CD4-positive, alpha-beta T cell treated with Interleukin-4 for 4 hours (primary cell): ENCODE results near the gene IRF3.
A peak's percentile ranks its signal among the peaks of the same experiment; 100 is the strongest.
"Not testable (repeated sequence)": the region's sequence is repeated elsewhere in the genome, so short reads cannot be mapped to it uniquely, and the experiment has no call there.

ENCODE experiments used
- DNase-seq: peaks from one replicate; pipeline ENCODE4 v3.0.0-alpha.2; 2020

Gene IRF3

DNA sequence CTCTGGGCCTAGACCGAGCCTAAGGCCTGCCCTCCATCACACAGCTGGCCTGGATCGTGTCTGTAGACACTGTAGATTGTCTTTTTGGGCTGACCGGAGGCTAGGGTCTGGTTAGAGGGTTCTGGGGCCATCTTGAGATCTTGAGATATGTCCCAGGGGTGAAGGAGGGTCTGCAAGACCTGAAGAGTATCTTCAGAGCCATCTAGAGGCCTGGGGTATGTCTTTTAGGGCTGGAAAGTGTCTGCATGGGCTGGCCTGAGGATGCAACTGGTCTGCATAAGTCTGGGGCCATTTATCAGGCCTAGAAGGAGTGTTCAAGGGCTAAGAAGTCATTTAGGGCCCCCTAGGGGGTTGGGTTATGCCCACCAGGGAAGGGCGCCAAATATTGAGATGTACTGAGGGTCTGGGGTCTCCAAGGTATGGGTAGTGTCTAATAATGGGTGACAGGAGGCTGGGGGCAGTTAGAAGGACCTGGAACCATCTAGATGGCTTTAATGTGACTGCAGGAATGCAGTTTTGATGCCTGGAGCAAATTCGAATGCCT is 23.1 kb downstream of the IRF3 start:
- no peak for DNase-seq

DNA sequence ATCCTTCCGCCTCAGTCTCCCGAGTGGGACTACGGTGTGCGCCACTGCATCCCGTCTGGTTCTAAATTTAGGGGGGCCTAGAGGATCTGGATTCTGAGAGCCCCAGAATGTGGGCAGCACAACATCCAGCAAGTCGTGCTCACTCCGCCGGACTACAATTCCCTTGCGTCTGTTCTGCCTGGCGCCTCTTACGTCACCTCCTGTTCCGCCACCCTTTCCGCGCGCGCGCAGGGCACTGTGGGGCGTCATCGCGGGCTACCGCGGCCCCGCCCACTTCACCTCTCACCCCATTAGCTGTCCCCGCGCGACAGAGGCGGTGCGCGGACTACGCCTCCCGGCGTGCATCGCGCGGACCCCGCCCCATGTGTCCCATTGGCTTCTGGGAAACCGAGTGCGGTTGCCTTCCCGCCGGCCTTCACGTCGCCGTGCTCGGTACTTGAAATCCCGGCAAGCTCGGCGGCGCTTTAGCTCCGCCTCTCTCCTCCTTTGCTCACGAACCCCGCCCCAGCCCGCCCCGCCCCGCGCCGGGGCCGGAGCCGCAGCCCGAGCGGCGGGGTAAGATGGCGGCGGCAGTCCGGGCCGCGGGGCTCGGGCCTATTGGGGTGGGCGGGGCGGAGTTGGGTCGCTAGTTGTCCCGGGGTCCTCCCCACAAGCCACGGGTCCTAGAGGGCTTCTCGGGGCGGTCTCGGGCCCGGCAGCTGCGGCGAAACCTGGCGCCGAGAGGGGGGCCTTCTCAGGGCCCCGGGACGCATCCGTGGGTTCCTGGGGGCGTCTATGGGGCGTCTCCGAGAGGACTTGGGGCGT is 23.8 kb downstream of the IRF3 start, which contains the start of gene SCAF1:
SCAF1 (plus strand) TSS at position 522 of the 804 bp plus-strand sequence. CDS start 2,818 bp downstream, outside the sequence.
- DNase-seq: peak; percentile 100

DNA sequence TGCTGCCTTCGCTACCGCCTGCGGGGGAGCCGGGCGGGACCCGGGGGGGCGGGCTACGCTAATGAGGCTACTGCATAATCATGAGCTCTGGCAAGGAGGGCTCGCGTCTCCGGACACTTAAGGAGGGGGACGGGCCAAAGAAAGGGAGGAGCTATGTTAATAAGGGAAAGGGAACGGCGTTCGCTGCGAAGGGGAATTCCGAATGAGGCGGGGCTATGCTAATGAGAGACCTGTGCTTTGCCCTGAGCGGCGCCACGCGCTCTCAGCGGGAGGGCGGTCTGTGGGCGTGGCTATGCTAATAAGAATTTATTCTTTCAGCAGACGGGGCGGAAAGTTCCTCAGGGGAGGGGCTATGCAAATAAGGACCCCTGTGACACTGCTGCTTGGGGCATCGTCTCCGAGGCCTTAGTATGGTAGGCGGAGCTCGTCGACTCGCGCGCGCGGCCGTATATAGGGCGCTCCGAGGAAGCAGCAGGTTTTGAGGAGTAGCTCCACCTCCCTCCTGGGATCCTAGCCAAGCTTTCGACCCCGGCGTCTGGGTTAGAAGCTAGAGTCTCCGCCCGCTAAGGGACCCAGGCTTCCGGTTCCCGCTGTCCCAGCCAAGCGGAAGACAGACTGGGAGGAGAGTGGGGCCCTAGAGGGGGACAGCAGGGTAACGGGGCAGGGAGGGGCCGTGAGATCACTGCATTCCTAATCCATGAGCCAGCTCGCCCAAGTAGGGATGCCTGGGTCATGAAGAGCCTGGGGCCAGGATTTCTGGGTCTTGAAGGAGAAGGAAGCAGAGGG is 25.4 kb downstream of the IRF3 start, which contains the start of gene RRAS:
RRAS (minus strand) TSS at position 31 of the 786 bp plus-strand sequence. CDS start 45 bp downstream, outside the sequence.
- DNase-seq: peak; percentile 100

DNA sequence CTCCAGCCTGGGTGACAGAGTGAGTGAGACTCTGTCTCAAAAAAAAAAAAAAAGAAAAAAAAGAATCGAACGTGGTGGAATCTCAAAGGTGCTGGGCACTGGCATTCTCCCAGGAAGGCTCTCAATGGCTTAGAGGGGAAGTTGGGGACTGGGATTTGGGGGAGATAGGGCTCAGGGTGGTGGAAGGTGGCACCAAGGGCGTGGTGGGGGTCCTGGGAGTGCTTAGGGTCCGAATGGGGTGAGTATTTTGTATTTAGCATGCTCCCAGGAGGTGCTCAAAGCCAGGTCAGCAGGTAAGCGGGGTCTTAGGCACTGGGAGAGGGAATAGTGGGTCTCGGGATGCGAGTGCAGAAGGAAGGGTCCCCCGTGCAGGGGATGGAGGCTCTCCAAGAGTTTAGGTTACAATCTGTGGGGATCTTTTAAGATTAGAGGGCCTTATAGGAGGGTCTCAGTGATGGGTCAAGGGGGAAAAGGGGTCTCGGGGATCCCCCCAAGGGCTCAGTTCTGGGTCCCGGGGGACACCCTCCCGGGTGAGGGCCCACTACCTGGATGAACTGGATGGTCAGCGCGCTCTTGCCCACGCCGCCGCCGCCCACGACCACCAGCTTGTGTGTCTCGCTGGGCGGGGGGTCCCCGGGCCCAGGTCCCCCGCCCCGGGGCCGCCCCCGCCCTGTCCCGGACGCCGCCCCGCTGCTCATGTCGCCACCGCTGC is 26.1 kb downstream of the IRF3 start:
- no peak for DNase-seq

DNA sequence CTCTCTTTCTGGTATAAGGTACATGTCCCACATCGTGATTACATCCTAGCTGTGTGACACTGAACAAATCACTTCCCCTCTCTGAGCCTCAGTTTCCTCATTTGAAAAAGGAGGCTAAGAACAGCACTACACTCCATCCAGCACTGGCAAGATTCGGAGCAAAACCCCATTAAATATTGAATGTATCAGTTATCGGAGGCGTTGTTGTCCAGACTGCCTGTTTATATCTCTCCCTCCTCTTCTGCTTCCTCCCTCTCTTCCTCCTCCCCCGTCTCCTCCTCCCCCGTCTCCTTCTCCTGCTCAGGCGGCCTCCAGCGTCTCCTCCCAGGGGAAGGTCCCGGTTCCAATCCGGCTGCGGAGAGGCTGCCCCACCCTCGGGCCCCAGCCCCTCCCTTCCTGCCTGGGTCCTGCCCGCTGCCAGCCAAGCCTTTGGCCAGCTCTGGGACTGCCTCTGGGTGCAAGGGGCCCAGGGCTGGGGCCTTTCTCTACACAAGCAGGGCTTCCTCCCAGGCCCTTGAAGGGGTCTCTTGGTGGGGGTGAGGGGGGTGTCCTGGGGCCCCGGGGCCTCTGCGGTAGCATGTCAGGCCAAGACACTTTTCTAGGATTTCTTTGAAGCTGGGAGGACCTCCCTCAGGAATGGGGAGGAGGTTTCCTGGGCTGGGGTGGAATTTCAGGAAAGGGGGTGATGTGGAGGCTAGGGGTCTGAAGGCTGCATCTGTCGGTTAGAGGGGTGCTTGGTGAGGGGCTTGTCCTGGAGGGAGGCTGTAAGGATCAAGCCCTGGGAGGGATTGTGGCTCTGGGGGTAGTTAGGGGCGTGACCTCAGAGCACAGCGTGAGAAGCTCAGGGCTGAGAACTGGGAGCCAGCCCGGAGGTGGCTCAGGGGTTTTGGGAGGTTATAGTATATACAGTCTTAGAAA is 27.6 kb downstream of the IRF3 start:
- DNase-seq: no peak

DNA sequence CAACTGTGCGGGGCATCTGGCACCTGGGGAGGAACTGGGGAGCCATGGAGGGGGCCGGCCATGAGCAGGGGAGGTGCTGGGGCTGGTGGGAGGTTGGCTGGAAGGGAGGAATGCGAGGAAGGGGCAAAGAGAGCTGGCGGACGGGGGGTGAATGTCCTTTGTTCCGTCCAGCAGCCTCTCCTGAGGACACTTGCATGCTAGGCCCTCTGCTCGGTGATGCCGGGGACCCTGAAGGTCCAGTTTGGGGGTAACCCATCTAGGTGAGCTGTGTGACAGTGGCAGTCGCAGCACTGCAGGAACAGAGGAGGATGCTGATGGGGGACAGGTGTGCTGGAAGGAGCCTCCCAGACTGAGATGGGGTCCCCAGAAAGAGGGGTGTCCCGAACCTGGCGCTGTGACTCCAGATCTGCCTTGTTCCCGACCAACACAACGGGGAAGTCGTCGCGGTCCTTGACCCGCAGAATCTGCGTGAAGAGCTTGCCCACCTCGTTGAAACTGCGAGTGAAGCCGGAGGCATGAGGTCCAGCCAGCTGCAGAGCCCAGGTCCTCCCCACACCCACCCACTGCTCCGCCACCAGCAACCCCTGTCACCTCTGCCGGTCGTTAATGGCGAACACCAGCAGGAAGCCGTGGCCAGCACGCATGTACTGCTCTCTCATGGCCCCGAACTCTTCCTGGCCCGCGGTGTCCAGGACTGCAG is 29.3 kb downstream of the IRF3 start:
- no peak for DNase-seq

DNA sequence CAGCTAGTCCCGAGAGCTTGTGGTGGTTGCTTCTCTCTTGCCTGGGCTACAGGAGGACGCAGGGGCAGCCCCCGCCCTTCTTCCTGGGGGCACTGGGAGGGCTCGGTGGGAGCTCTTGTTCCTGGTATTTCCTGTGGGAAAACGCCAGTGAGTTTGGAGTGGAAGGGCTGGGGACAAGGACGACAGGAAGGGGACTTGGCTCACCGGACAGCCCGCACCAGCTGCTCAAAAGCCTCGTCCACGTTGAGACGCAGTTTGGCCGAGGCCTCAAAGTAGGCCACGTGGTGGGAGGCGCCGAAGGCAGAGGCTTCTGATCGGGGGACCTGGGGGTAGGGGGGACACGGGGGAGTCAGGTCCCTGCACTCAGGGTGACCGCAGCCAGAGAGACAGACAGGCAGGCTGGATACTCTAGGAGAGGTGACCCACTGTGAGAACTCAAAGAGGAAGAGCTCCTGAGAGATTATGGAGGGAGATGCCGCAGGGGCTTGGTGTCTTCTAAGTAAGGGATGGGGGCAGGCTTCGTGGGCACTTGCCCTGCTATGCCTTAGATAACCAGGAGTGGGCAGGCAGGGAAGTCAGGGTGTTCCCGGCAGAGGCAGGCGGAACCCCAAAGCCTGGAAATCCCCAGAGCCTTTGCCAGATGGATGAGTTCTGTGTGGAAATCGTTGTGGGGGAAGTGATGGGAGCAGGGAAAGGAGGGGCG is 30.0 kb downstream of the IRF3 start:
- DNase-seq: no peak

DNA sequence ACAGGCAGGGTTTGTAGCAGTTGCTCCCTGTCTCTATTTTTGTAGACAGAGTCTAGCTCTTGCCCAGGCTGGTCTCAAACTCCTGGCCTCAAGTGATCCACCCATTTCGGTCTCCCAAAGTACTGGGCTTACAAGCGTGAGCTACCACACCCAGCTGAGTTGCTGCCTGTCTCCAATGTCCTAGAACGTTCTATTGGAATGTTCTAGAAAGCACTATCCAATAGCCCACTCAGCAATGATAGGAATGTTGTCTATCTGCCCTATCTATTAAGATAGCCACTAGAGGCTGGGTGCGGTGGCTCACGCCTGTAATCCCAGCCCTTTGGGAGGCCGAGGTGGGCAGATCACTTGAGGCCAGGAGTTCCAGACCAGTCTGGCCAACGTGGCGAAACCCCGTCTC is 32.4 kb downstream of the IRF3 start:
- not testable (repeated sequence) for DNase-seq

DNA sequence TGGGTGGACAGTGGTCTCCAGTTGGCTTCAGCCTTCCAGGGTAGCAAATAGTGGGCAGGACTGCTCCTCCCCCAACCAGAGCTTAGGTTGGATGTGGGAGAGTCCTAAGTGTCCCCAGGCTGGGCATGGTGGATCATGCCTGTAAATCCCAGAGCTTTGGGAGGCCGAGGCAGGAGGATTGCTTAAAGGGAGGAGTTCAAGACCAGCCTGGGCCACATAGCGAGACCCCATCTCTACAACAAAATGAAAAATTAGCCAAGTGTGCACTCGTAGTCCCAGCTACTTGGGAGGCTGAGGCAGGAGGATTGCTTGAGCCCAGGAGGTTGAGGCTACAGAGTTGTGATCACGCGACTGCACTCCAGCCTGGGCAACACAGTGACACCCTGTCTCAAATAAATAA is 33.1 kb downstream of the IRF3 start:
- DNase-seq: no peak

DNA sequence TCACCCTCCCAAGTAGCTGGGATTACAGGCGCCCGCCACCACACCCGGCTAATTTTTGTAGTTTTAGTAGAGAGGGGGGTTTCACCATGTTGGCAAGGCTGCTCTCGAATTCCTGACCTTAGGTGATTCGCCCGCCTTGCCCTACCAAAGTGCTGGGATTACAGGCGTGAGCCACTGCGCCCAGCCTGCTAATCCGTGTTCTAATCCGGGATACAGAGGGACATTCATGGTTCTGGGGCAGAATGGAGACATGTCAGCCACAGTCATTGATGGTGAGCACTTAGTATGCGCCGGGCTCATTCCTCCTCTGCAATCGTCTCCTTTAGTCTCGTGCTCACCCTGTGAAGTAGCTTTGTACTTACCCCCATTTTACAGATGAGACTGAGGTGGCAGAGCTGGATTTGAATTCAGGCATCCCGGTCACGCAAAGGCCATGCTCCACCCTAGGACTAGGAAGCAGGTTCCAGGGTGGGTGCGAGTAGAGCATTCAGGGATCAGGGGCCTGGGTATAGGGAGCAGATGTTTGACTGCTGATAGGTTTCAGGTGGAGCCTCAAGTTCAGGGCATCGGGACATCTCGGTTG is 34.0 kb downstream of the IRF3 start:
- DNase-seq: no peak

DNA sequence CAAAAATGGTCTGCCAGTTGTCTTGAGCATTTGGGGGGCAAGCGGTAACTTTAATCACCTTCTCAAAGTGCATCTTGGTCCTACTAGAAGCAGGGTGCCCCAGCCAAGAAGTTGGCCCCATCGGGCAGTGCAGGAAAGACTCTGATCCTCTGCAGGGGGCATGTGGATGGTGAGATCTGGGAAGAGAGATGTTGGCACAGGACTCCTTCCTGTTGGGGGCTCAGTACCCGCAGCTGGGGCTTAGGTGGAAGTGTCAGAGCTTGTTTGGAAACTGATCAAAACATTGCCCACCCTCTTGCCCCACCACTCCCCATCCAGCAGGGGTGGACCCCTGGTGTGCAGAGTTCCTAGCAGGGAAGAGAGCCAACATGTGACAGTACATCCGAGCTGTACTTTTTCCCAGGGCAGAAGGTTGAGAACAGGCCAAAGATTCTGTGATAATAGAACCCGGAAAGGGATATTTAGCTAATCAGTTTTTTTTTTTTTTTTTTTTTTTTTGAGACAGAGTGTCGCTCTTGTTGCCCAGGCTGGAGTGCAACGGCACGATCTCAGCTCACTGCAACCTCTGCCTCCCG is 34.6 kb downstream of the IRF3 start:
- no peak for DNase-seq

DNA sequence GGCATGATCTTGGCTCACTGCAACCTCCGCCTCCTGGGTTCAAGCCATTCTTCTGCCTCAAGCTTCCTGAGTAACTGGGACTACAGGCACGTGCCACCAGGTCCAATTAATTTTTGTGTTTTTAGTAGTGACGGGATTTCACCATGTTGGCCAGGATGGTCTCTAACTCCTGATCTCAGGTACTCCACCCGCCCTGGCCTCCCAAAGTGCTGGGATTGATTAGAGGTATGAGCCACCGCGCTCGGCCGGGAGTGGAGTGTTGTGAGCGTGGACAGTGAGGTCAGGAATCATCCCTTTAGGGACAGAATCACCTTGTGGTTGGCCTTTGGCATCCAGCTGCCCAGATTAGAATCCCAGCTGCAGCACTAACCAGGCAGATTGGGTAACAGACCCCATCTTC is 36.0 kb downstream of the IRF3 start:
- DNase-seq: no peak

DNA sequence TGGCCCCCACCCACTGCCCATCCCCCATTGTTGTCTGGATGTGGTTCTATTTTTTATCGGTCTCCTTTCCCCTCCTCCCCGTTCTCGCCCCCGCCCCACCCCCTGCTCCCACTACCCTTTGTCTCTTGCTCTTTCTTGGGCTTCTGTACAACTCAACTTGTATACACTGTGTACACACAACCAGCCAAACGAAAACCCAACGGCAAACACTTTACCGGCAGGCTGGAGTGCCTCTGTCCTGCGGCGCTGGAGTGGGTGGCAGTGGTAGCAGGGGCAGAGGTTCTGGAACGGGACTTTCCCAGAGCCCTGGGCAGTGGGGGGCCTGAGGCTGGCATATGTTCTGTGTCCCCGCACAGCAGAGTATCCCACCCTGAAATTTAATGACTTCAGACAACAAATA is 39.4 kb downstream of the IRF3 start:
- DNase-seq: no peak

DNA sequence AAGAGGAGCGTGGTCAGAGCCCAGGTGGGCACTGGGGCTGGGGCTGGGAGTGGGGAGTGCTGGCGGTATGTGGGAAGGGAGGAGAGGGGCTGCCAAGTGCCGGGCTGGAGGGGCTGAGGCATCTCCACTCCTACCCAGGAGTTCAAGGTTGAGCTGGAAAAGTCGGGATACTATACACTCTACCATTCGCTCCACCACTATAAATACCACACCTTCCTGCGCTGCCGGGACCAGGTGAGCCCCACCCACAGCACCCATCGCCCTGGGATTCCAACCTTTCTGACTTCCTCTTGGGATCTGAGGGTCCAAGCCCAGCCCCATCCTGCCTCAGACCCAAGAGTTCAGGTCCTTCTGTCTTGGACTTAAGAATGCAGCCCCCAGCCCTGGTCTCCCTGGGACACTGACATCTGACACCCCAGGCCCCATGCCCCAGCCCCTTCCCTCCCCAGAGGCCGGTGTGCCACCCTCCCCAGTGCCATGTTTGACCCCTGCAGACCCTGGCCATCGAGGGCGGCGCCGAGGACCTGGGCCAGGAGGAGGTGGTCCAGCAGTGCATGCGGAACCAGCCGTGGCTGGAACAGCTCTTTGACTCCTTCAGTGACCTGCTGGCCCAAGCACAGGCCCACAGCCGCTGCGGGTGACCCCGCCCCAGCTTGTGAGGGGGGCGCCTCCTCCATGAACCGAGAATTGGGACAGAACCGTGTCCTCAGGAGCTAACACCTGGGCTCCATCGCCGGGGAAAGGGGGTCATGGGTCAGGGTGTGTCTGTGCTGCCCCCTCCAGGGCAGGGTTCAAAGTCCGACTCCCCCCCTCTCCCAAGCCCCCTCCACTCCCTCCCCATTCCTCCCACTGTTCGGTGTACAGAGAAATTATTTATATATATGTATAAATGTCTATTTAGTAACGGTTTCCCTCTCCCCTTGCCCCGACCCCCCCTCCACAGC is 40.4 kb downstream of the IRF3 start:
- no peak for DNase-seq

DNA sequence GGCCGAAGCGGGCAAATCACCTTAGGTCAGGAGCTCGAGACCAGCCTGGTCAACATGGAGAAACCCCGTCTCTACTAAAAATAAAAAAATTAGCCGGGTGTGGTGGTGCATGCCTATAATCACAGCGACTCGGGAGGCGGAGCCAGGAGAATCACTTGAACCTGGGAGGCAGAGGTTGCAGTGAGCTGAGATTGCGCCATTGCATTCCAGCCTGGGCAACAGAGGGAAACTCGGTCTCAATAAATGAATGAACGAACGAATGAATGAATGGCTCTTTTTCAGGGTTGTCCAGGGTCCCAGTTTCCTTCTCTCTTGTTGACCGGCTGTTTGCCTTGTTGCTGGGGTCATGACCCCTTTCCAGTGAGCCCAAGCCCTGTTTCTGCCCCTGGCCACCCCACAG is 47.8 kb downstream of the IRF3 start:
- not testable (repeated sequence) for DNase-seq

DNA sequence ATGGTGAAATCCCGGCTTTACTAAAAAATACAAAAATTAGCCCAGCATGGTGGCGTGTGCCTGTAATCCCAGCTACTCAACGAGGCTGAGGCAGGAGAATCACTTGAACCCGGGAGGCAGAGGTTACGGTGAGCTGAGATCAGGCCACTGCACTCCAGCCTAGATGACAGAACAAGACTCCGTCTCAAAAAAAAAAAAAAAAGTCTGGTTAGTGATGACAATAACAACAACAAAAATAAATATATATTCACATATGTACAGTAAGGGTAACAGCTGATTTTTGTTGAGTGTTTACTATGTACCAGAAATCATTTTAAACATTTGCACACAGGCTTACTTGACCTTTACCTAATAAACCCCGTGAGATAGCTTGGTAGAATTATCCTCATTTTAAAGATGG is 48.7 kb downstream of the IRF3 start:
- no peak for DNase-seq

DNA sequence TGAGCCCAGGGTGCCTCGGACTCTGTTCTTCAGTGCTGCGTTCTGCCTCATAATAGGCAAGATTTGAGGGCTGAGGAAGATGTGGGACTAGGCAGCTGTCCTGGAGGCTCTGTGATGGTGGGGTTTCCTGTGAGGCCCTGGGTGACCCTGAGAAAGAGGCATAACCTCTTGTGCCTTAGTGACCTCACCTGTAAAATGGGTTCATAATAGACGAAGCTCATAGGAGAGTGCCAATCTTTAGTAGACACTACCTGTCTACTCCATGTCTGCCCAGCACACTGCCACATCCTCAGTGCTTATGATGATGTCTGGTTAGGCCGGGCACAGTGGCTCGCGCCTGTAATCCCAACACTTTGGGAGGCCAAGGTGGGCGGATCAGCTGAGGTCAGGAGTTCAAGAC is 49.1 kb downstream of the IRF3 start:
- DNase-seq: no peak

DNA sequence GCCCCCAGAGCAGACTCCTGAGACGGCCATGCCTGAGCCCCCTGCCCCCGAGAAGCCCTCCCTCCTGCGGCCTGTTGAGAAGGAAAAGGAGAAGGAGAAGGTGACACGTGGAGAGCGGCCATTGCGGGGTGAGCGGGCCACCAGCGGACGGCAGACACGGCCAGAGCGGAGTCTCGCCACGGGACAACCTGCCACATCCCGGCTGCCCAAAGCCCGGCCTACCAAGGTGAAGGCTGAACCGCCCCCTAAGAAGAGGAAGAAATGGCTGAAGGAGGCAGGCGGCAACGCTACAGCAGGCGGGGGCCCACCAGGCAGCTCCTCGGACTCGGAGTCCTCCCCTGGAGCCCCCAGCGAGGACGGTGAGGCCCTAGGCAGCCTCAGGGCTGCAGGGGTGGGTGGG is 49.8 kb downstream of the IRF3 start:
- DNase-seq: no peak
